GM23338 (cell line): ENCODE measurements around the gene PTPN21. TPM values are rescaled to one million over a fixed set of nuclear protein-coding genes. Genes with fewer than 3 reads are reported as not detected.

Experiments used
- ATAC-seq: fragments of 200-7000 bp; cut with Tn5 transposase; 3 replicates; pipeline ENCODE4 v1.9.1; 2020
- DNase-seq: peaks from one replicate; pipeline ENCODE4 v3.0.0-alpha.2; 2015; ENCODE audit warnings: low spot score
- H2AFZ ChIP-seq: fragments of 200-600 bp; sonication (generic); 2 replicates; pipeline ENCODE4 v1.8.0; 2016; ENCODE audit warnings: antibody characterized with exemption, mild to moderate bottlenecking, moderate library complexity
- H3F3A ChIP-seq: fragments of 200-600 bp; sonication (generic); replicated peaks from 2 replicates; pipeline ENCODE4 v1.8.0; 2017; ENCODE audit warnings: antibody characterized with exemption, mixed run types, low read depth
- H3K27ac ChIP-seq: fragments of 200-600 bp; sonication (generic); 2 replicates; pipeline ENCODE4 v1.6.1; 2016; ENCODE audit warnings: low read depth
- H3K27me3 ChIP-seq: fragments of 200-600 bp; sonication (generic); 2 replicates; pipeline ENCODE4 v1.8.0; 2016; ENCODE audit warnings: mild to moderate bottlenecking, mixed run types, moderate library complexity; ENCODE audit not compliant: insufficient read depth
- H3K36me3 ChIP-seq: fragments of 200-600 bp; sonication (generic); 2 replicates; pipeline ENCODE4 v1.8.0; 2016; ENCODE audit warnings: mild to moderate bottlenecking; ENCODE audit not compliant: insufficient read depth
- H3K4me1 ChIP-seq: fragments of 200-600 bp; sonication (generic); 2 replicates; pipeline ENCODE4 v1.8.0; 2016; ENCODE audit warnings: mild to moderate bottlenecking, moderate library complexity; ENCODE audit not compliant: insufficient read depth
- H3K4me2 ChIP-seq: fragments of 200-600 bp; sonication (generic); 2 replicates; pipeline ENCODE4 v1.7.1; 2017; ENCODE audit warnings: mixed run types
- H3K4me3 ChIP-seq: fragments of 200-600 bp; sonication (generic); 2 replicates; pipeline ENCODE4 v1.6.1; 2016; ENCODE audit warnings: mixed run types
- H3K79me2 ChIP-seq: fragments of 200-600 bp; sonication (generic); replicated peaks from 2 replicates; pipeline ENCODE4 v1.8.0; 2017; ENCODE audit warnings: mild to moderate bottlenecking; ENCODE audit not compliant: insufficient read depth
- H3K9me2 ChIP-seq: fragments of 200-600 bp; sonication (generic); 2 replicates; pipeline ENCODE4 v1.8.0; 2017; ENCODE audit not compliant: insufficient read depth
- H4K20me1 ChIP-seq: fragments of 200-600 bp; sonication (generic); replicated peaks from 2 replicates; pipeline ENCODE4 v1.8.0; 2017; ENCODE audit warnings: mild to moderate bottlenecking; ENCODE audit not compliant: insufficient read depth
- H3K27ac Mint-ChIP-seq: 2 replicates; pipeline ENCODE4 v1.8.0; 2020; ENCODE audit warnings: inconsistent platforms, mild to moderate bottlenecking, moderate library complexity, mixed read lengths
- H3K27me3 Mint-ChIP-seq: 3 replicates; pipeline ENCODE4 v1.8.0; 2022; ENCODE audit warnings: low read depth, mild to moderate bottlenecking, moderate library complexity, mixed read lengths, inconsistent platforms; ENCODE audit not compliant: insufficient read depth, poor library complexity
- H3K36me3 Mint-ChIP-seq: 3 replicates; pipeline ENCODE4 v1.8.0; 2021; ENCODE audit warnings: low read depth, mild to moderate bottlenecking, inconsistent platforms, moderate library complexity, mixed read lengths
- H3K4me1 Mint-ChIP-seq: 3 replicates; pipeline ENCODE4 v1.8.0; 2020; ENCODE audit warnings: mild to moderate bottlenecking, inconsistent platforms, mixed read lengths
- H3K4me3 Mint-ChIP-seq: 3 replicates; pipeline ENCODE4 v1.8.0; 2021; ENCODE audit warnings: moderate library complexity, mild to moderate bottlenecking, inconsistent platforms, mixed read lengths
- H3K9me3 Mint-ChIP-seq: 3 replicates; pipeline ENCODE4 v1.8.0; 2020; ENCODE audit warnings: moderate library complexity, mild to moderate bottlenecking, inconsistent platforms, mixed read lengths
- EZH2phosphoT487 ChIP-seq: fragments of 200-600 bp; sonication (generic); IDR thresholded peaks from one replicate; pipeline ENCODE4 v1.8.1; 2018; ENCODE audit warnings: antibody characterized with exemption; ENCODE audit not compliant: unreplicated experiment
- POLR2AphosphoS5 ChIP-seq: IDR thresholded peaks from 2 replicates; pipeline ENCODE4 v1.6.1; 2016; ENCODE audit warnings: antibody characterized with exemption, low read depth
- STAT1 ChIP-seq: IDR thresholded peaks from one replicate; pipeline ENCODE4 v1.6.1; 2016; ENCODE audit warnings: antibody characterized with exemption; ENCODE audit not compliant: unreplicated experiment
- ZNF331 ChIP-seq: fragments of 250-450 bp; sonication (Bioruptor Pico); IDR thresholded peaks from 2 replicates; pipeline ENCODE4 v1.5.0; 2020; ENCODE audit warnings: low read depth, mild to moderate bottlenecking, moderate library complexity
- polyA plus RNA-seq: library from polyadenylated mRNA; unstranded; fragments of >200 nt; fragmentation: Nextera tagmentation; extraction: Ambion mirVana; gene quantifications from 2 replicates; pipeline ENCODE4 v1.2.1, GENCODE V29; 2016
- total RNA-seq: library from RNA; depleted of rRNA; stranded (reverse); fragments of >200 nt; shearing (Covaris generic); gene quantifications from 2 replicates; pipeline ENCODE4 v1.2.3, GENCODE V29; 2014
- TF ChIP-seq, protein P1 (sequence below): fragments of 250-450 bp; sonication (Bioruptor Pico); IDR thresholded peaks from 2 replicates; pipeline ENCODE4 v1.5.0; 2020; ENCODE audit warnings: mild to moderate bottlenecking, moderate library complexity
- TF ChIP-seq, protein P2 (sequence below): IDR thresholded peaks from one replicate; pipeline ENCODE4 v1.6.1; 2018; ENCODE audit warnings: antibody characterized with exemption; ENCODE audit not compliant: unreplicated experiment

PTPN21 gene
- total and polyA plus RNA-seq, 2 experiments from 2014 or later = 2.7 to 5.6 TPM

DNA sequence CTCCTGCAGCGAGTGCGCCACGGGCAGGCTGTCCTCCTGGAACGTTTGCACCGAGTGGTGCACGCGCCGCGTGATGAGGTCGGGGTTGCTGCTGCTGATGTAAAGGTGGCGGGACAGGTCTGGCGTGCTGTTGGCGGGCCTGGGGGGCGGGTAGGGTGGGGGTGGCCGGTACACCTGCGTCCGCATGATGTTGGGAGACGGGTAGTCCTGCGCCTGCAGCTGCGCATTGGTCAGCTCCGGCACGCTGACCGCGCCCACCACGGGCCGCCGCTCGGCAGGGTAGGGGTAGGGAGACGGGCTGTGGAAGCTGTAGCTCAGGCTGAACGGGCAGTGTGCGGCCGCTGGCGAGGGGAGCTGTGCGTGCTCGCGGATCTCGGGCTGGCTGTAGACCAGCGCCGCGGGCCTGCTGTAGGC is 75.2 kb downstream of the PTPN21 start (continued):
- TF ChIP-seq, protein P1, sequence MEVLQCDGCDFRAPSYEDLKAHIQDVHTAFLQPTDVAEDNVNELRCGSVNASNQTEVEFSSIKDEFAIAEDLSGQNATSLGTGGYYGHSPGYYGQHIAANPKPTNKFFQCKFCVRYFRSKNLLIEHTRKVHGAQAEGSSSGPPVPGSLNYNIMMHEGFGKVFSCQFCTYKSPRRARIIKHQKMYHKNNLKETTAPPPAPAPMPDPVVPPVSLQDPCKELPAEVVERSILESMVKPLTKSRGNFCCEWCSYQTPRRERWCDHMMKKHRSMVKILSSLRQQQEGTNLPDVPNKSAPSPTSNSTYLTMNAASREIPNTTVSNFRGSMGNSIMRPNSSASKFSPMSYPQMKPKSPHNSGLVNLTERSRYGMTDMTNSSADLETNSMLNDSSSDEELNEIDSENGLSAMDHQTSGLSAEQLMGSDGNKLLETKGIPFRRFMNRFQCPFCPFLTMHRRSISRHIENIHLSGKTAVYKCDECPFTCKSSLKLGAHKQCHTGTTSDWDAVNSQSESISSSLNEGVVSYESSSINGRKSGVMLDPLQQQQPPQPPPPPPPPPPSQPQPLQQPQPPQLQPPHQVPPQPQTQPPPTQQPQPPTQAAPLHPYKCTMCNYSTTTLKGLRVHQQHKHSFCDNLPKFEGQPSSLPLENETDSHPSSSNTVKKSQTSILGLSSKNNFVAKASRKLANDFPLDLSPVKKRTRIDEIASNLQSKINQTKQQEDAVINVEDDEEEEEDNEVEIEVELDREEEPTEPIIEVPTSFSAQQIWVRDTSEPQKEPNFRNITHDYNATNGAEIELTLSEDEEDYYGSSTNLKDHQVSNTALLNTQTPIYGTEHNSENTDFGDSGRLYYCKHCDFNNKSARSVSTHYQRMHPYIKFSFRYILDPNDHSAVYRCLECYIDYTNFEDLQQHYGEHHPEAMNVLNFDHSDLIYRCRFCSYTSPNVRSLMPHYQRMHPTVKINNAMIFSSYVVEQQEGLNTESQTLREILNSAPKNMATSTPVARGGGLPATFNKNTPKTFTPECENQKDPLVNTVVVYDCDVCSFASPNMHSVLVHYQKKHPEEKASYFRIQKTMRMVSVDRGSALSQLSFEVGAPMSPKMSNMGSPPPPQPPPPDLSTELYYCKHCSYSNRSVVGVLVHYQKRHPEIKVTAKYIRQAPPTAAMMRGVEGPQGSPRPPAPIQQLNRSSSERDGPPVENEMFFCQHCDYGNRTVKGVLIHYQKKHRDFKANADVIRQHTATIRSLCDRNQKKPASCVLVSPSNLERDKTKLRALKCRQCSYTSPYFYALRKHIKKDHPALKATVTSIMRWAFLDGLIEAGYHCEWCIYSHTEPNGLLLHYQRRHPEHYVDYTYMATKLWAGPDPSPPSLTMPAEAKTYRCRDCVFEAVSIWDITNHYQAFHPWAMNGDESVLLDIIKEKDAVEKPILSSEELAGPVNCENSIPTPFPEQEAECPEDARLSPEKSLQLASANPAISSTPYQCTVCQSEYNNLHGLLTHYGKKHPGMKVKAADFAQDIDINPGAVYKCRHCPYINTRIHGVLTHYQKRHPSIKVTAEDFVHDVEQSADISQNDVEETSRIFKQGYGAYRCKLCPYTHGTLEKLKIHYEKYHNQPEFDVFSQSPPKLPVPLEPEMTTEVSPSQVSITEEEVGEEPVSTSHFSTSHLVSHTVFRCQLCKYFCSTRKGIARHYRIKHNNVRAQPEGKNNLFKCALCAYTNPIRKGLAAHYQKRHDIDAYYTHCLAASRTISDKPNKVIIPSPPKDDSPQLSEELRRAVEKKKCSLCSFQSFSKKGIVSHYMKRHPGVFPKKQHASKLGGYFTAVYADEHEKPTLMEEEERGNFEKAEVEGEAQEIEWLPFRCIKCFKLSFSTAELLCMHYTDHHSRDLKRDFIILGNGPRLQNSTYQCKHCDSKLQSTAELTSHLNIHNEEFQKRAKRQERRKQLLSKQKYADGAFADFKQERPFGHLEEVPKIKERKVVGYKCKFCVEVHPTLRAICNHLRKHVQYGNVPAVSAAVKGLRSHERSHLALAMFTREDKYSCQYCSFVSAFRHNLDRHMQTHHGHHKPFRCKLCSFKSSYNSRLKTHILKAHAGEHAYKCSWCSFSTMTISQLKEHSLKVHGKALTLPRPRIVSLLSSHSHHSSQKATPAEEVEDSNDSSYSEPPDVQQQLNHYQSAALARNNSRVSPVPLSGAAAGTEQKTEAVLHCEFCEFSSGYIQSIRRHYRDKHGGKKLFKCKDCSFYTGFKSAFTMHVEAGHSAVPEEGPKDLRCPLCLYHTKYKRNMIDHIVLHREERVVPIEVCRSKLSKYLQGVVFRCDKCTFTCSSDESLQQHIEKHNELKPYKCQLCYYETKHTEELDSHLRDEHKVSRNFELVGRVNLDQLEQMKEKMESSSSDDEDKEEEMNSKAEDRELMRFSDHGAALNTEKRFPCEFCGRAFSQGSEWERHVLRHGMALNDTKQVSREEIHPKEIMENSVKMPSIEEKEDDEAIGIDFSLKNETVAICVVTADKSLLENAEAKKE (CRISPR knock-in tag) = no peak
- TF ChIP-seq POLR2AphosphoS5 (no peak), ZNF331 (no peak), EZH2phosphoT487 (no peak)

DNA sequence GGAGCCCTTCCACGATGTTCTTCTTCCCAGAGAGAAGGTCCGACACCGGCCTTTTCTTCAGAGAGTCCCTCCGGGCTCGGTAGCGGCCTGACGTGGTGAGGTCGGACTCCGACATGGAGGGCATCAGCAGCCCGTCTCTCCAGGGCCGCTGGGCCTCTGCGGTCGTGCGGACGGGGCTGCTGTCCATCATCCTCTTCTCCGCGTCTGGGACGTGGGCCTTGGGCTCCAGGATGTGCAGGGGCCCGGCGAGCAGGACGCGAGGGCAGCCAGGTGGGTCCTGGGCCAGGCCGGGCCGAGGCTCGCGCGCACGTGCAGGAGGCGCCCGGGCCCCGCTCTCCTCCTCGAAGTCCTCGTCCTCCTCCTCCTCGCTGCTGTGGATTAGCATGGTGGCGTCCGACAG is 75.9 kb downstream of the PTPN21 start:
- H3K4me1 ChIP-seq = peaks cover 13% of the 10 kb centered on the region
- TF ChIP-seq EZH2phosphoT487 (no peak), ZNF331 (no peak), STAT1 (no peak)
- TF ChIP-seq, protein P2, sequence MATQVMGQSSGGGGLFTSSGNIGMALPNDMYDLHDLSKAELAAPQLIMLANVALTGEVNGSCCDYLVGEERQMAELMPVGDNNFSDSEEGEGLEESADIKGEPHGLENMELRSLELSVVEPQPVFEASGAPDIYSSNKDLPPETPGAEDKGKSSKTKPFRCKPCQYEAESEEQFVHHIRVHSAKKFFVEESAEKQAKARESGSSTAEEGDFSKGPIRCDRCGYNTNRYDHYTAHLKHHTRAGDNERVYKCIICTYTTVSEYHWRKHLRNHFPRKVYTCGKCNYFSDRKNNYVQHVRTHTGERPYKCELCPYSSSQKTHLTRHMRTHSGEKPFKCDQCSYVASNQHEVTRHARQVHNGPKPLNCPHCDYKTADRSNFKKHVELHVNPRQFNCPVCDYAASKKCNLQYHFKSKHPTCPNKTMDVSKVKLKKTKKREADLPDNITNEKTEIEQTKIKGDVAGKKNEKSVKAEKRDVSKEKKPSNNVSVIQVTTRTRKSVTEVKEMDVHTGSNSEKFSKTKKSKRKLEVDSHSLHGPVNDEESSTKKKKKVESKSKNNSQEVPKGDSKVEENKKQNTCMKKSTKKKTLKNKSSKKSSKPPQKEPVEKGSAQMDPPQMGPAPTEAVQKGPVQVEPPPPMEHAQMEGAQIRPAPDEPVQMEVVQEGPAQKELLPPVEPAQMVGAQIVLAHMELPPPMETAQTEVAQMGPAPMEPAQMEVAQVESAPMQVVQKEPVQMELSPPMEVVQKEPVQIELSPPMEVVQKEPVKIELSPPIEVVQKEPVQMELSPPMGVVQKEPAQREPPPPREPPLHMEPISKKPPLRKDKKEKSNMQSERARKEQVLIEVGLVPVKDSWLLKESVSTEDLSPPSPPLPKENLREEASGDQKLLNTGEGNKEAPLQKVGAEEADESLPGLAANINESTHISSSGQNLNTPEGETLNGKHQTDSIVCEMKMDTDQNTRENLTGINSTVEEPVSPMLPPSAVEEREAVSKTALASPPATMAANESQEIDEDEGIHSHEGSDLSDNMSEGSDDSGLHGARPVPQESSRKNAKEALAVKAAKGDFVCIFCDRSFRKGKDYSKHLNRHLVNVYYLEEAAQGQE = no peak
- TF ChIP-seq, protein P1 (CRISPR knock-in tag) = no peak

More for the DNA sequence above, 75.9 kb downstream of the PTPN21 start:
- no peak overlapping the region for H3K4me3 Mint-ChIP-seq
- Histone ChIP-seq H3K27me3 (no peaks in the 10 kb centered on the region), H3K4me3 (no peak overlapping the region), H3K27ac (no peak overlapping the region), H3K79me2 (no peaks in the 10 kb centered on the region), H3K4me2 (no peak overlapping the region), H4K20me1 (no peaks in the 10 kb centered on the region), H3K36me3 (no peaks in the 10 kb centered on the region), H3K9me2 (no peaks in the 10 kb centered on the region), H2AFZ (no peak overlapping the region), H3F3A (no peaks in the 10 kb centered on the region)
- no peak for DNase-seq
- H3K4me1 Mint-ChIP-seq = peaks cover 27% of the 10 kb centered on the region
- peaks cover 35% of the 10 kb centered on the region for H3K36me3 Mint-ChIP-seq
- ATAC-seq = no peak
- no peak overlapping the region for H3K27ac Mint-ChIP-seq
- peaks cover 5% of the 10 kb centered on the region for H3K27me3 Mint-ChIP-seq
- no peaks in the 10 kb centered on the region for H3K9me3 Mint-ChIP-seq
